HEK293 (cell line): Measurements from ENCODE around the gene POLN.

Experiments
- BCL6B ChIP-seq: fragments of 450-650 bp; formaldehyde crosslinking; IDR thresholded peaks from 2 replicates; pipeline ENCODE4 v1.5.1; 2017; ENCODE audit warnings: missing biosample characterization, missing genetic modification characterization
- PRDM4 ChIP-seq: fragments of 450-650 bp; formaldehyde crosslinking; IDR thresholded peaks from 2 replicates; pipeline ENCODE4 v1.5.1; 2017; ENCODE audit warnings: missing biosample characterization, missing genetic modification characterization
- PRDM6 ChIP-seq: fragments of 450-650 bp; formaldehyde crosslinking; IDR thresholded peaks from 2 replicates; pipeline ENCODE4 v1.5.1; 2017; ENCODE audit warnings: missing biosample characterization, missing genetic modification characterization
- REST ChIP-seq: fragments of 450-650 bp; formaldehyde crosslinking; IDR thresholded peaks from 2 replicates; pipeline ENCODE4 v1.5.1; 2016; ENCODE audit warnings: missing biosample characterization, missing genetic modification characterization
- SALL2 ChIP-seq: fragments of 450-650 bp; formaldehyde crosslinking; IDR thresholded peaks from 2 replicates; pipeline ENCODE4 v1.5.0; 2017; ENCODE audit warnings: missing biosample characterization, mild to moderate bottlenecking, missing genetic modification characterization, borderline replicate concordance
- TSHZ1 ChIP-seq: fragments of 450-650 bp; formaldehyde crosslinking; IDR thresholded peaks from 2 replicates; pipeline ENCODE4 v1.5.1; 2016; ENCODE audit warnings: missing biosample characterization, missing genetic modification characterization, borderline replicate concordance
- ZBTB17 ChIP-seq: fragments of 450-650 bp; formaldehyde crosslinking; IDR thresholded peaks from 2 replicates; pipeline ENCODE4 v1.5.1; 2016; ENCODE audit warnings: missing biosample characterization, missing genetic modification characterization
- ZNF133 ChIP-seq: fragments of 450-650 bp; formaldehyde crosslinking; IDR thresholded peaks from 2 replicates; pipeline ENCODE4 v1.5.1; 2016; ENCODE audit warnings: missing biosample characterization, missing genetic modification characterization
- ZNF174 ChIP-seq: fragments of 450-650 bp; formaldehyde crosslinking; IDR thresholded peaks from 2 replicates; pipeline ENCODE4 v1.5.0; 2017; ENCODE audit warnings: missing biosample characterization, mild to moderate bottlenecking, missing genetic modification characterization
- ZNF324 ChIP-seq: fragments of 450-650 bp; formaldehyde crosslinking; IDR thresholded peaks from 2 replicates; pipeline ENCODE4 v1.5.1; 2016; ENCODE audit warnings: missing biosample characterization, missing genetic modification characterization
- ZNF664 ChIP-seq: fragments of 450-650 bp; formaldehyde crosslinking; IDR thresholded peaks from 2 replicates; pipeline ENCODE4 v1.5.1; 2016; ENCODE audit warnings: missing biosample characterization, missing genetic modification characterization
- ZNF670 ChIP-seq: fragments of 450-650 bp; formaldehyde crosslinking; IDR thresholded peaks from 2 replicates; pipeline ENCODE4 v1.5.1; 2016; ENCODE audit warnings: missing biosample characterization, missing genetic modification characterization, low read depth
- ZNF777 ChIP-seq: fragments of 450-650 bp; formaldehyde crosslinking; IDR thresholded peaks from 2 replicates; pipeline ENCODE4 v1.5.1; 2017; ENCODE audit warnings: missing biosample characterization, missing genetic modification characterization, borderline replicate concordance

The POLN gene

GRCh38 chr4:2243681-2244380 lies 1.9 kb upstream of the POLN start (continued):
- TF ChIP-seq BCL6B = no peak
- TF ChIP-seq PRDM4 (tag by site-specific recombination) = peak; percentile 76
- no peak for TF ChIP-seq TSHZ1
- no peak for TF ChIP-seq ZNF777 (tag by site-specific recombination)
- TF ChIP-seq ZNF324 (tag by site-specific recombination) = no peak
- TF ChIP-seq ZBTB17 (tag by site-specific recombination) = peak; percentile 74
- no peak for TF ChIP-seq ZNF670 (tag by site-specific recombination)
- TF ChIP-seq ZNF664 (tag by site-specific recombination) = no peak
- no peak for TF ChIP-seq PRDM6 (tag by site-specific recombination)
- no peak for TF ChIP-seq ZNF174 (tag by site-specific recombination)
- no peak for TF ChIP-seq SALL2 (tag by site-specific recombination)
- TF ChIP-seq ZNF133 (tag by site-specific recombination) = no peak
- TF ChIP-seq REST (tag by site-specific recombination) = no peak
